IMR-90 (cell line): ENCODE data around the gene KIDINS220. TPM values are rescaled to one million over a fixed set of nuclear protein-coding genes. Genes with fewer than 3 reads are reported as not detected.
A peak's percentile ranks its signal among the peaks of the same experiment; 100 is the strongest.

Source experiments
- ATAC-seq: fragments of 200-7000 bp; cut with Tn5 transposase; 2 replicates; pipeline ENCODE4 v1.9.1; 2020; ENCODE audit warnings: low read depth, mild to moderate bottlenecking, moderate library complexity
- BruUV-seq: library from RNA; stranded (reverse); fragments of 400-500 nt; replicated peaks from 2 replicates; lab custom pipeline; 2021; lab: Mats Ljungman, UMichigan
- CTCF ChIA-PET: fragments of 300-600 bp; formaldehyde crosslinking; extraction: SDS; loops from one replicate; lab custom pipeline; 2021; ENCODE audit warnings: antibody characterized with exemption; lab: Yijun Ruan, JAX
- POLR2A ChIA-PET: fragments of 300-600 bp; sonication (Branson Sonifier 250); formaldehyde crosslinking; loops from one replicate; lab custom pipeline; 2022; ENCODE audit warnings: antibody characterized with exemption; ENCODE audit not compliant: unreplicated experiment; lab: Charles Lee
- DNase-seq: peaks from one replicate; pipeline ENCODE4 v3.0.0; 2013
- H2AFZ ChIP-seq: replicated peaks from 2 replicates; pipeline ENCODE3; 2013; ENCODE audit warnings: low read length, mild to moderate bottlenecking; ENCODE audit not compliant: poor library complexity
- H2AK5ac ChIP-seq: 2 replicates; pipeline ENCODE4 v1.6.1; 2013; ENCODE audit warnings: low read depth, low read length, inconsistent platforms
- H2AK9ac ChIP-seq: replicated peaks from 2 replicates; pipeline ENCODE3; 2013; ENCODE audit warnings: mild to moderate bottlenecking, low read depth, low read length, moderate library complexity; ENCODE audit not compliant: poor library complexity
- H2BK120ac ChIP-seq: 2 replicates; pipeline ENCODE4 v1.6.1; 2013; ENCODE audit warnings: low read depth, low read length, inconsistent platforms
- H2BK15ac ChIP-seq: 3 replicates; pipeline ENCODE4 v1.6.1; 2013; ENCODE audit warnings: low read depth, low read length, inconsistent platforms
- H2BK20ac ChIP-seq: 2 replicates; pipeline ENCODE4 v1.6.1; 2013; ENCODE audit warnings: low read depth, mild to moderate bottlenecking, inconsistent platforms, low read length, moderate library complexity
- H2BK5ac ChIP-seq: 2 replicates; pipeline ENCODE4 v1.6.1; 2013; ENCODE audit warnings: mild to moderate bottlenecking, low read depth, low read length, inconsistent platforms; ENCODE audit not compliant: poor library complexity, severe bottlenecking
- H3K14ac ChIP-seq: replicated peaks from 2 replicates; pipeline ENCODE4 v1.6.1; 2013; ENCODE audit warnings: low read depth, low read length, inconsistent platforms
- H3K18ac ChIP-seq: 2 replicates; pipeline ENCODE4 v1.6.1; 2013; ENCODE audit warnings: low read depth, low read length, control low read depth
- H3K23ac ChIP-seq: 2 replicates; pipeline ENCODE4 v1.6.1; 2013; ENCODE audit warnings: low read depth, low read length, inconsistent platforms
- H3K27ac ChIP-seq: 2 replicates; pipeline ENCODE4 v1.5.1; 2013; ENCODE audit warnings: mild to moderate bottlenecking, control low read depth, low read length; ENCODE audit not compliant: insufficient read depth
- H3K27me3 ChIP-seq: 2 replicates; pipeline ENCODE4 v1.6.1; 2013; ENCODE audit warnings: low read length; ENCODE audit not compliant: control insufficient read depth, insufficient read depth
- H3K36me3 ChIP-seq: 2 replicates; pipeline ENCODE4 v1.6.1; 2013; ENCODE audit warnings: low read length, mixed read lengths; ENCODE audit not compliant: control insufficient read depth, insufficient read depth
- H3K4ac ChIP-seq: 2 replicates; pipeline ENCODE4 v1.6.1; 2013; ENCODE audit warnings: low read depth, low read length, inconsistent platforms
- H3K4me1 ChIP-seq: 2 replicates; pipeline ENCODE4 v1.6.1; 2013; ENCODE audit warnings: low read length, mixed read lengths; ENCODE audit not compliant: control insufficient read depth, insufficient read depth
- H3K4me2 ChIP-seq: 2 replicates; pipeline ENCODE4 v1.6.1; 2013; ENCODE audit warnings: low read depth, mild to moderate bottlenecking, control low read depth, low read length, moderate library complexity
- H3K4me3 ChIP-seq: 2 replicates; pipeline ENCODE4 v1.5.1; 2013; ENCODE audit warnings: low read depth, mild to moderate bottlenecking, control low read depth, low read length, moderate library complexity; ENCODE audit not compliant: insufficient read depth
- H3K56ac ChIP-seq: 2 replicates; pipeline ENCODE4 v1.6.1; 2013; ENCODE audit warnings: low read length, inconsistent platforms; ENCODE audit not compliant: insufficient read depth; ENCODE audit errors: extremely low read depth
- H3K79me1 ChIP-seq, 2 experiments: 2 replicates each; pipeline ENCODE4 v1.6.1; 2013; ENCODE audit warnings: low read length in 2 of 2, inconsistent platforms in 1 of 2, low read depth in 1 of 2
- H3K9ac ChIP-seq: 2 replicates; pipeline ENCODE4 v1.6.1; 2013; ENCODE audit warnings: low read depth, low read length, control low read depth
- H3K9me1 ChIP-seq: 2 replicates; pipeline ENCODE4 v1.6.1; 2013; ENCODE audit warnings: low read length, inconsistent platforms; ENCODE audit not compliant: insufficient read depth
- H3K9me3 ChIP-seq: 2 replicates; pipeline ENCODE4 v1.6.1; 2013; ENCODE audit warnings: low read length; ENCODE audit not compliant: control insufficient read depth, insufficient read depth
- H4K20me1 ChIP-seq: 2 replicates; pipeline ENCODE4 v1.6.1; 2013; ENCODE audit warnings: low read length, inconsistent platforms; ENCODE audit not compliant: insufficient read depth
- H4K5ac ChIP-seq: 2 replicates; pipeline ENCODE4 v1.6.1; 2013; ENCODE audit warnings: mild to moderate bottlenecking, low read depth, low read length, control low read depth
- H4K8ac ChIP-seq, 2 experiments: 2 replicates each; pipeline ENCODE4 v1.6.1; 2013; ENCODE audit warnings: low read depth in 2 of 2, low read length in 2 of 2, control low read depth in 1 of 2, inconsistent platforms in 1 of 2
- H4K91ac ChIP-seq: 2 replicates; pipeline ENCODE4 v1.6.1; 2013; ENCODE audit warnings: low read depth, low read length, inconsistent platforms; ENCODE audit not compliant: insufficient read depth
- BHLHE40 ChIP-seq: fragments of 150-350 bp; IDR thresholded peaks from 2 replicates; pipeline ENCODE4 v1.6.1; 2016; ENCODE audit warnings: mild to moderate bottlenecking, low read depth, low read length
- CEBPB ChIP-seq: IDR thresholded peaks from 2 replicates; pipeline ENCODE4 v1.6.1; 2012; ENCODE audit warnings: low read depth, low read length, improper control_type of control experiment
- CHD1 ChIP-seq: IDR thresholded peaks from 2 replicates; pipeline ENCODE4 v1.6.1; 2012; ENCODE audit warnings: low read depth, low read length, improper control_type of control experiment
- ELK1 ChIP-seq: fragments of 150-350 bp; IDR thresholded peaks from 2 replicates; pipeline ENCODE4 v1.6.1; 2016; ENCODE audit warnings: low read depth, mild to moderate bottlenecking, low read length, moderate library complexity, borderline replicate concordance
- FOS ChIP-seq: fragments of 150-350 bp; IDR thresholded peaks from 2 replicates; pipeline ENCODE4 v1.6.1; 2016; ENCODE audit warnings: low read depth, low read length
- MAZ ChIP-seq: IDR thresholded peaks from 2 replicates; pipeline ENCODE4 v1.6.1; 2012; ENCODE audit warnings: low read depth, mild to moderate bottlenecking, low read length, improper control_type of control experiment, moderate library complexity, borderline replicate concordance
- MXI1 ChIP-seq: IDR thresholded peaks from 2 replicates; pipeline ENCODE4 v1.6.1; 2012; ENCODE audit warnings: low read depth, mild to moderate bottlenecking, low read length, moderate library complexity, borderline replicate concordance
- POLR2A ChIP-seq: IDR thresholded peaks from 2 replicates; pipeline ENCODE4 v1.6.1; 2012; ENCODE audit warnings: mild to moderate bottlenecking, low read depth, low read length
- RAD21 ChIP-seq: IDR thresholded peaks from 2 replicates; pipeline ENCODE4 v1.6.1; 2012; ENCODE audit warnings: low read length, improper control_type of control experiment
- RCOR1 ChIP-seq: IDR thresholded peaks from 2 replicates; pipeline ENCODE4 v1.6.1; 2012; ENCODE audit warnings: mild to moderate bottlenecking, low read length, improper control_type of control experiment; ENCODE audit not compliant: insufficient replicate concordance
- SMC3 ChIP-seq: fragments of 150-350 bp; IDR thresholded peaks from 2 replicates; pipeline ENCODE4 v1.6.1; 2016; ENCODE audit warnings: low read depth, mild to moderate bottlenecking, antibody characterized with exemption, low read length, moderate library complexity
- WGBS, 2 experiments: methylation state at CpG; one replicate each; pipeline versions ENCODE4 v1.1.5 to v1.1.7; 2013; ENCODE audit warnings: missing lambda C conversion rate in 2 of 2; ENCODE audit not compliant: insufficient read length in 1 of 2; ENCODE audit errors: extremely low coverage in 2 of 2; 5-methylcytosine and 5-hydroxymethylcytosine counted together
- dilution Hi-C: fragments of 300-500 bp; cut with HindIII; formaldehyde crosslinking; loops from one replicate; pipeline ENCODE4 v1.14.3; 2018; ENCODE audit warnings: low sequenced_read_pairs; ENCODE audit not compliant: unreplicated experiment
- in situ Hi-C: fragments of 300-500 bp; cut with MboI; formaldehyde crosslinking; loops from 3 replicates; pipeline ENCODE4 v1.14.3; 2019; ENCODE audit warnings: low sequenced_read_pairs, inconsistent platforms, mixed read lengths
- intact Hi-C: fragments of 100-400 bp; cut with micrococcal nuclease; formaldehyde crosslinking; loops from 2 replicates; pipeline ENCODE4 v1.10.0; 2022
- polyA plus RNA-seq, 3 experiments: library from polyadenylated mRNA; depleted of rRNA; stranded (reverse); fragments of >200 nt; gene quantifications; 2 replicates each; pipeline ENCODE4 v1.2.3, GENCODE V29; 2012; ENCODE audit warnings: low replicate concordance in 1 of 3
- total RNA-seq: library from RNA; depleted of rRNA; stranded (reverse); fragments of >200 nt; gene quantifications from 2 replicates; pipeline ENCODE4 v1.2.3, GENCODE V29; 2012
- TF ChIP-seq, protein P1 (sequence below): fragments of 150-350 bp; IDR thresholded peaks from 2 replicates; pipeline ENCODE4 v1.6.1; 2017; ENCODE audit warnings: mild to moderate bottlenecking, antibody characterized with exemption, low read length, low read depth

Gene KIDINS220
- total and polyA plus RNA-seq, 2 of the 4 experiments (the other 2 are of a cell fraction): 23.1 to 63.4 TPM

DNA sequence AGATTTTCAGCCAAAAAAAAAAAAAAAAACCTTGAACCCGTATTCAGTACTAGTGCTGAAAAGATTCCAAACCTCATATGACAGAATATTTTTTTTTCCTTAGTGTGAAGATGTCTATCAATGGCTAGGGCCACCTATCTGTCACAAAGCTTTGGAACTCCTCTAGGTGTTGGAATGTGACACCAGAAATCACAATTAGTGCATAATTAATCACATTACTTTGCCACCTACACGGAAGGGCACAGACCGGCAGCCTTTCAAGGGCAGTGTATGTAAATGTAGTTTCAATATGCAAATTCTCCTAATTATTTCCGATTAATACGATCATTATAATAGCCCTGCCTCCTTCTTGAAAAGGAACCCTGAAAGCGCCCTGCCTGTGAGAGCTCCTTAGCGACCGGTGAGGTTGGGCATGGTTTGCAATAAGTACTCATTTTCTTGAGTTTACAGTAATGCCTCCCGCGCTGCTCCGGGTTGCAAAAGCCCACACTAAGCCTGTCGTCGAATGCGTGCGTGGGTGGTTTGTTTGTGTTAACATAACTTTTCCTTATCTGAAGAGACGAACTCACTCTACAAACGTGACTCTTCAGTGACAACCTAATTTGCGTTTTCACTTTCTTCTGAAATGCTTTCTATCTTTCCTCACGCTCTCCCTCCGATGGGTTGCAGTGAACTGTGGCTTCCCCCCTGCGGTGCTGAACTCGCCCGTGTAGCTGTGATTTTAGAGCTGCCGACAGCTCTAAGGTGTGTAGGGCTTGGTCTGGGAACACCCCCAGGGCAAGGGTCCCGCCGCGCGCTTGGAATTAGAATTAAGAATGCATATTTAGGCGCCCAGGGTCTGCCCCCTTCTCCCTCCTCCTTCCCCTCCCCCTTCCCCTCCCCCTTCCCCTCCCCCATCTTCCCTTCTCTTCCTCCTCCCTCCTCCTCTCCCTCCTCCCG lies 156.3 kb downstream of the KIDINS220 start:
- dilution Hi-C loops (no loop called here), in situ Hi-C loops (loop anchor here (10.0 to 25.0 kb wide), 5 partner anchors 376 to 1569 kb away; no protein-coding TSS in a partner anchor), intact Hi-C loops (loop anchor here (1.0 to 10.0 kb wide), 8 partner anchors 166 to 956 kb away; no protein-coding TSS in a partner anchor)
- Histone ChIP-seq H4K91ac (peak overlapping the region; percentile 92), H3K4ac (peak overlapping the region; percentile 91), H2AK9ac (peak overlapping the region; percentile 7), H3K27ac (peak overlapping the region; percentile 90), H2BK15ac (peak overlapping the region; percentile 58; the same call in 1 of the 3 replicates), H3K79me1 (peaks cover 0 to 9% of the 10 kb centered on the region in 2 experiments; a peak in 2 of 4 replicates), H3K27me3 (no peaks in the 10 kb centered on the region), H4K5ac (peak overlapping the region; percentile 65), H2AK5ac (peak overlapping the region; percentile 40; the same call in 1 of the 2 replicates), H2AFZ (peak overlapping the region; percentile 92), H2BK120ac (peak overlapping the region; percentile 79), H3K4me3 (peak overlapping the region; percentile 55), H3K14ac (peak overlapping the region; percentile 70), H3K9me3 (no peaks in the 10 kb centered on the region), H4K8ac (peak overlapping the region; percentile 61 to 67; a peak in 3 of 4 replicates), H4K20me1 (peaks cover 21% of the 10 kb centered on the region), H3K56ac (peak overlapping the region; percentile 92), H2BK5ac (peak overlapping the region; percentile 86), H3K36me3 (peaks cover 5% of the 10 kb centered on the region), H3K9ac (peak overlapping the region; percentile 84), H3K23ac (peak overlapping the region; percentile 92), H3K4me2 (peak overlapping the region; percentile 92), H3K4me1 (peaks cover 14% of the 10 kb centered on the region), H3K18ac (peak overlapping the region; percentile 67), H3K9me1 (no peaks in the 10 kb centered on the region), H2BK20ac (peak overlapping the region; percentile 66)
- no CpG with 5 or more reads among the region's 30 CpGs for WGBS, 2 experiments
- ATAC-seq: no peak; the same call in 1 of the 2 replicates
- peak; percentile 92 for DNase-seq
- no TSS peak for BruUV-seq
- POLR2A ChIA-PET: interaction anchor here (0.6 to 1.4 kb wide), 6 partner anchors 11 to 1266 kb away, joined by 3 to 5 read pairs (median 3); no protein-coding TSS in a partner anchor
- CTCF ChIA-PET: interaction anchor here (0.6 to 1.4 kb wide), 7 partner anchors 11 to 1254 kb away, joined by 3 to 5 read pairs (median 3); no protein-coding TSS in a partner anchor
- TF ChIP-seq CEBPB (peak; percentile 92), MAZ (0 out of 2 replicates have a peak, but pooled peaks have one; percentile 42), BHLHE40 (peak; percentile 99), ELK1 (no peak), CHD1 (peak; percentile 93), MXI1 (peak; percentile 71; the same call in 1 of the 2 replicates), POLR2A (peak; percentile 80), RCOR1 (no peak), RAD21 (peak; percentile 29; the same call in 1 of the 2 replicates), SMC3 (no peak; the same call in 1 of the 2 replicates), FOS (no peak)
- TF ChIP-seq, protein P1, sequence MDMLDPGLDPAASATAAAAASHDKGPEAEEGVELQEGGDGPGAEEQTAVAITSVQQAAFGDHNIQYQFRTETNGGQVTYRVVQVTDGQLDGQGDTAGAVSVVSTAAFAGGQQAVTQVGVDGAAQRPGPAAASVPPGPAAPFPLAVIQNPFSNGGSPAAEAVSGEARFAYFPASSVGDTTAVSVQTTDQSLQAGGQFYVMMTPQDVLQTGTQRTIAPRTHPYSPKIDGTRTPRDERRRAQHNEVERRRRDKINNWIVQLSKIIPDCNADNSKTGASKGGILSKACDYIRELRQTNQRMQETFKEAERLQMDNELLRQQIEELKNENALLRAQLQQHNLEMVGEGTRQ: no peak
